GM10266 (cell line): ENCODE measurements around the gene MAP1S.
"Not testable (repeated sequence)": the region's sequence is repeated elsewhere in the genome, so short reads cannot be mapped to it uniquely, and the experiment has no call there.

ENCODE experiments used
- DNase-seq: peaks from one replicate; pipeline ENCODE4 v3.0.0; 2012; ENCODE audit errors: extremely low spot score
- TF ChIP-seq, protein P1 (sequence below): IDR thresholded peaks from 2 replicates; pipeline ENCODE4 v1.5.1; 2012; ENCODE audit warnings: mild to moderate bottlenecking, low read depth; ENCODE audit not compliant: control insufficient read depth, insufficient read depth; ENCODE audit errors: missing control alignments

The MAP1S gene

DNA sequence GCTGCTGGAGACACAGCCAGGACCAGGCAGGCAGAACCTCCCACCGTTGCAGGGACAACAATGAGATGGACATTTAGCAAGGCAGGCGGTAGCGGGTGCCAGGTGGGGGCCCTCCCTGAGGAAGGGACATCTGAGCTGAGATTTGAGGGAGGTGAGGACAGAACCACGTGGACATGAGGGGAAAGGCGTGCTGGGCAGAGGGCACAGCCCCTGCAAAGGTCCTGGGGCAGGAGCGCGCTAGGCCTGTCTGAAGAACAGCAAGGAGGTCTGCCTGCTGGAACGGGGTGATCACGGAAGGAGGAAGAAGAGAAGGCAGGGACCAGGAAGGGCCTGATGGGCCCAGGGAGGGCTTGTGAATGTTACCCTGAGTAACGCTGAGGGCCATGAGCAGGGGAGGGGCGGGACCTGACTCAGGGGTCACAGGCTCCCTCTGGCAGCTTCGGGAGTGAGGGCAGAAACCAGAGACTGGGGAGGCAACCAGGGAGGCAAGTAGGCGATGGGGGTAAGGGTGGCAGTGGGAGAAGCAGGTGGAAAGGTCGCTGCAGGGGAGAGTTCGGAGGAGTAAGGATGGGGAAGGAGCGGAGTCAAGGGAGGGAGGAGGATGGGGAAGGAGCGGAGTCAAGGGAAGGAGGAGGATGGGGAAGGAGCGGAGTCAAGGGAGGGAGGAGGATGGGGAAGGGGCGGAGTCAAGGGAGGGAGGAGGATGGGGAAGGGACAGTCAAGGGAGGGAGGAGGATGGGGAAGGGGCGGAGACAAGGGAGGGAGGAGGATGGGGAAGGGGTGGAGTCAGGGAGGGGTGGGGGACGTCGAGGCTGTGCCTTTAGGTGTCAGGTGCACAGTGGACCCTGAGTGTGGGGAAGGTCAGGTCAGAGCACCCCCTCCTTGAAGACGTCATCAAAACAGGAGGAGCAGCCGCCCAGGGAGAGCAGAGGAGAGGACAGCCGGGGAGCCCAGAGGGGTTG, 60.0 kb downstream of the MAP1S start:
- DNase-seq, result no peak
- TF ChIP-seq, protein P1, sequence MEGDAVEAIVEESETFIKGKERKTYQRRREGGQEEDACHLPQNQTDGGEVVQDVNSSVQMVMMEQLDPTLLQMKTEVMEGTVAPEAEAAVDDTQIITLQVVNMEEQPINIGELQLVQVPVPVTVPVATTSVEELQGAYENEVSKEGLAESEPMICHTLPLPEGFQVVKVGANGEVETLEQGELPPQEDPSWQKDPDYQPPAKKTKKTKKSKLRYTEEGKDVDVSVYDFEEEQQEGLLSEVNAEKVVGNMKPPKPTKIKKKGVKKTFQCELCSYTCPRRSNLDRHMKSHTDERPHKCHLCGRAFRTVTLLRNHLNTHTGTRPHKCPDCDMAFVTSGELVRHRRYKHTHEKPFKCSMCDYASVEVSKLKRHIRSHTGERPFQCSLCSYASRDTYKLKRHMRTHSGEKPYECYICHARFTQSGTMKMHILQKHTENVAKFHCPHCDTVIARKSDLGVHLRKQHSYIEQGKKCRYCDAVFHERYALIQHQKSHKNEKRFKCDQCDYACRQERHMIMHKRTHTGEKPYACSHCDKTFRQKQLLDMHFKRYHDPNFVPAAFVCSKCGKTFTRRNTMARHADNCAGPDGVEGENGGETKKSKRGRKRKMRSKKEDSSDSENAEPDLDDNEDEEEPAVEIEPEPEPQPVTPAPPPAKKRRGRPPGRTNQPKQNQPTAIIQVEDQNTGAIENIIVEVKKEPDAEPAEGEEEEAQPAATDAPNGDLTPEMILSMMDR, result no peak

DNA sequence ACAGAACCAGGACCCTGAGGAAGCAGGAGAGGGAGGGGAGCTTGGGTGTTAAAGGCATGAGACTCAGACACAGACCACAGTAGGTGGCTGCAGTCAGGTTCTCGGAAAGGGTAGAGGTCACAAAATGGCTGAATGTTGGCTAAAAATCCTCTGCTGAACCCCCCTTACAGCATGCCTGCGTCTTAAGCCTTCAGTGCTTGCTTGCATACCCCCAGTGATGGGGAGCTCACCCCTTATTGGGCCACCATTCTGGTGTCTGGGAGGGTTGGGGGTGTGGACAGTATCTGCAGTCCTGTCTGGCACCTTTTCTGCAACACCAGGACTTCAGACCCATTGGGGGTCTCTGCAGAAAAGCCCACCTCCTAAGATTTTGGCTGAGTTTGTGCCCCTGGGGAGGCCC, 61.5 kb downstream of the MAP1S start:
- TF ChIP-seq, protein P1, result no peak
- no peak for DNase-seq

- not testable (repeated sequence) for DNase-seq
Measured at GRCh38 chr19:17783721-17784120, 64.4 kb downstream of the MAP1S start.
